OCI-LY3 (cell line): Measurements from ENCODE around the gene BLM.

Source experiments
- H2AFZ ChIP-seq: fragments of 200-600, 300-600 bp; shearing (Covaris generic); 2 replicates; pipeline ENCODE4 v1.6.0; 2014; ENCODE audit warnings: antibody characterized with exemption, low read depth, low read length
- H3K27ac ChIP-seq: fragments of 200-600, 300-600 bp; sonication (generic); 2 replicates; pipeline ENCODE4 v1.5.1; 2014; ENCODE audit warnings: mild to moderate bottlenecking, low read length, moderate library complexity, mixed read lengths
- H3K27me3 ChIP-seq: fragments of 200-600, 300-600 bp; sonication (generic); 2 replicates; pipeline ENCODE4 v1.6.1; 2014; ENCODE audit warnings: low read depth, low read length, mixed read lengths
- H3K36me3 ChIP-seq: fragments of 200-600, 300-600 bp; sonication (generic); replicated peaks from 2 replicates; pipeline ENCODE3; 2014; ENCODE audit warnings: low read depth, low read length, mixed read lengths
- H3K4me1 ChIP-seq: fragments of 300-600, 200-600 bp; sonication (generic); 2 replicates; pipeline ENCODE4 v1.6.1; 2014; ENCODE audit warnings: low read length, mixed read lengths
- H3K4me2 ChIP-seq: fragments of 200-600, 300-600 bp; sonication (generic); 2 replicates; pipeline ENCODE4 v1.6.1; 2014; ENCODE audit warnings: low read length, mixed read lengths
- H3K4me3 ChIP-seq: fragments of 300-600, 200-600 bp; sonication (generic); 2 replicates; pipeline ENCODE4 v1.5.1; 2014; ENCODE audit warnings: antibody characterized with exemption, mild to moderate bottlenecking, low read length, moderate library complexity
- H3K79me2 ChIP-seq: fragments of 300-600, 200-600 bp; shearing (Covaris generic); 2 replicates; pipeline ENCODE4 v1.6.1; 2014; ENCODE audit warnings: mild to moderate bottlenecking, low read length, mixed read lengths
- H3K9ac ChIP-seq: fragments of 300-600, 200-600 bp; shearing (Covaris generic); 2 replicates; pipeline ENCODE4 v1.6.0; 2014; ENCODE audit warnings: mild to moderate bottlenecking, low read length, moderate library complexity
- H3K9me3 ChIP-seq: fragments of 200-600, 300-600 bp; shearing (Covaris generic); 2 replicates; pipeline ENCODE4 v1.6.1; 2014; ENCODE audit warnings: low read length, mixed read lengths; ENCODE audit not compliant: insufficient read depth
- H4K20me1 ChIP-seq: fragments of 200-600, 300-600 bp; sonication (generic); 2 replicates; pipeline ENCODE4 v1.6.1; 2016; ENCODE audit warnings: low read length, mixed read lengths; ENCODE audit not compliant: insufficient read depth
- CTCF ChIP-seq: fragments of 200-600, 300-600 bp; sonication (generic); IDR thresholded peaks from 2 replicates; pipeline ENCODE4 v1.5.1; 2014; ENCODE audit warnings: antibody characterized with exemption, low read length, low read depth
- EZH2phosphoT487 ChIP-seq: fragments of 200-600 bp; shearing (Covaris generic); IDR thresholded peaks from 2 replicates; pipeline ENCODE4 v1.6.1; 2018; ENCODE audit warnings: antibody characterized with exemption, mixed run types, low read depth

Gene BLM

GRCh38 chr15:90742087-90742486, 24.9 kb downstream of the BLM start:
- TF ChIP-seq EZH2phosphoT487 (no peak), CTCF (no peak)
- Histone ChIP-seq H3K9me3 (0 out of 2 replicates have a peak, but pooled peaks cover 7% of the 10 kb centered on the region), H4K20me1 (peaks cover 14% of the 10 kb centered on the region), H3K4me3 (no peak overlapping the region), H3K9ac (no peak overlapping the region), H3K4me2 (no peak overlapping the region), H3K4me1 (peaks cover 9% of the 10 kb centered on the region), H3K27me3 (no peaks in the 10 kb centered on the region), H3K79me2 (peaks cover 43% of the 10 kb centered on the region), H3K27ac (no peak overlapping the region), H3K36me3 (peaks cover 24% of the 10 kb centered on the region), H2AFZ (no peak overlapping the region)

- no peak overlapping the region for H3K4me2 ChIP-seq
Observed at GRCh38 chr15:90743407-90743806, 26.3 kb downstream of the BLM start.

GRCh38 chr15:90744759-90745402, 27.7 kb downstream of the BLM start:
- H3K9ac ChIP-seq, result no peak overlapping the region
- H3K27me3 ChIP-seq, result no peaks in the 10 kb centered on the region
- no peak overlapping the region for H3K4me2 ChIP-seq
- H3K4me3 ChIP-seq, result no peak overlapping the region
- H3K27ac ChIP-seq, result no peak overlapping the region
- TF ChIP-seq EZH2phosphoT487 (no peak), CTCF (no peak)
- peaks cover 26% of the 10 kb centered on the region for H3K4me1 ChIP-seq
- 0 out of 2 replicates have a peak, but pooled peaks cover 6% of the 10 kb centered on the region for H3K9me3 ChIP-seq
- peaks cover 25% of the 10 kb centered on the region for H3K36me3 ChIP-seq
- peaks cover 15% of the 10 kb centered on the region for H4K20me1 ChIP-seq
- peaks cover 43% of the 10 kb centered on the region for H3K79me2 ChIP-seq
- no peak overlapping the region for H2AFZ ChIP-seq

More at GRCh38 chr15:90743407-90743806, 26.3 kb downstream of the BLM start:
- Histone ChIP-seq H3K4me3 (no peak overlapping the region), H3K27ac (no peak overlapping the region), H3K79me2 (peaks cover 43% of the 10 kb centered on the region), H4K20me1 (peaks cover 14% of the 10 kb centered on the region), H2AFZ (no peak overlapping the region), H3K36me3 (peaks cover 26% of the 10 kb centered on the region), H3K9ac (no peak overlapping the region), H3K4me1 (peaks cover 13% of the 10 kb centered on the region), H3K27me3 (no peaks in the 10 kb centered on the region), H3K9me3 (0 out of 2 replicates have a peak, but pooled peaks cover 7% of the 10 kb centered on the region)
- TF ChIP-seq CTCF (no peak), EZH2phosphoT487 (no peak)

- peak overlapping the region; percentile 48 for H3K9ac ChIP-seq
- H3K4me1 ChIP-seq, result peaks cover 36% of the 10 kb centered on the region
- TF ChIP-seq CTCF (no peak), EZH2phosphoT487 (no peak)
- peaks cover 20% of the 10 kb centered on the region for H4K20me1 ChIP-seq
- H3K4me3 ChIP-seq, result peak overlapping the region; percentile 68
- peak overlapping the region; percentile 91 for H3K4me2 ChIP-seq
- no peak overlapping the region for H2AFZ ChIP-seq
- H3K27me3 ChIP-seq, result no peaks in the 10 kb centered on the region
- peaks cover 16% of the 10 kb centered on the region for H3K79me2 ChIP-seq
- peak overlapping the region; percentile 92 for H3K27ac ChIP-seq
- H3K36me3 ChIP-seq, result peaks cover 34% of the 10 kb centered on the region
- no peaks in the 10 kb centered on the region for H3K9me3 ChIP-seq
Observed at GRCh38 chr15:90749754-90750153, 32.6 kb downstream of the BLM start.
